Stimulated activated naive CD4-positive, alpha-beta T cell treated with Interleukin-2 at 50 U/mL for 16 hours (primary cell): ENCODE results near the gene NUTM1.

ENCODE experiments used
- DNase-seq: peaks from one replicate; lab custom pipeline; 2025; lab: John Stamatoyannopoulos, UW

NUTM1 gene

DNA sequence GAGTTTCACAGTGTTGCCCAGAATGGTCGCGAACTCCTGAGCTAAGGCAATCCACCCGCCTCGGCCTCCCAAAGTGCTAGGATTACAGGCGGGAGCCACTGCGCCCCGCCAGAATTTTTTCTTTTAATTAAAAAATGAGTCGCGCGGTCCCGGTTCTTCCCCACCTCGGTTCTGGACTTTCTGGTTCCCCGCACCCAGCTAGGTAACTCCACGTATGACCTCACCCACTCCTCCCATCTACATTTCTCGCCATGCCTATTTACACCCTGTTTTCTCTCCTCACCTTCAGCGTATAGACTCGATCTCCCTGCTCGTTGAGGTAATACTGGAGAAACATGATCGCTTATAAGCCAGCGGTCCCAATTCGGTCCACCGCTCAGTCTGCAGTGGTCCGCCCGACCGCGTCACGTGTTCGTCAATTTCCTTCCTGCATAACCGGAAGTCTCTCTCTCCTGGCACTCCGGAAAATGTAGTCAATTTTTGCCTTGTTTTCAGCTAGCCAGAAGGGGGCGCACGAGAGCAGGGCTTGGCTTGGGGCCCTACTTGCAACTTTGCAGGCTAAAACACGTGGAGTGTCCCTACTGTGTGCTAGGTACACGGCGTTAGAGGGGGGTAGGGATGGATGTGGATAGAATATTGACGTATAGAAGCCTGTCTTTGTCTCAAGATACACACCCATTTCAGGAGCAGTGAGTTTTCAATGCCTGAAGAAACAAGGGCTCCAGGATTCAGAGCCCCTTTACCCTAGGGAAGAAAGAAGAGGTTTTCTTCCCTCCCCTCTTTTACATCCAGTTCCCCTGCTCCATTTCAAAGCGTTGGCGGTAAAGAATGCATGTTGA lies at the start of gene NUTM1, which contains the start of gene NOP10:
NUTM1 (plus strand) TSS at position 579 of the 839 bp plus-strand sequence. CDS start 382 bp downstream, outside the sequence.
NOP10 (minus strand) TSS at position 400 of the 839 bp plus-strand sequence; CDS start at position 337, 63 bp downstream.
- DNase-seq: peak; percentile 92

GRCh38 chr15:34297059-34297458 lies 46.1 kb upstream of the NUTM1 start:
- DNase-seq: no peak

DNA sequence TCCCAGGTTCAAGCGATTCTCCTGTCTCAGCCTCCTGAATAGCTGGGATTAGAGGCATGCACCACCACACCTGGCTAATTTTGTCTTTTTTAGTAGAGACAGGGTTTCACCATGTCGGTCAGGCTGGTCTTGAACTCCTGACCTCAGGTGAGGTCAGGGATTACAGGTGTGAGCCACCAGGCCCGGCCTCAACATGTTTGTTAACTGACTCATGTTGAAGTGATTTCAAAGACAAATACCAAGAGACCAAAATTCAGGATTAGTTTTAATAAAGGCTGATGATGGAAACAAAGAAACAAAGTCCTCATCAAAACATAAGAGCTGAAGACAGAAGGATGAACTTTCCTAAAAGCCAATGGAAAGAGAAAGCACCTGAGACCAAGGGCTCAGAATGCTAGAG lies 42.1 kb upstream of the NUTM1 start:
- DNase-seq: no peak

DNA sequence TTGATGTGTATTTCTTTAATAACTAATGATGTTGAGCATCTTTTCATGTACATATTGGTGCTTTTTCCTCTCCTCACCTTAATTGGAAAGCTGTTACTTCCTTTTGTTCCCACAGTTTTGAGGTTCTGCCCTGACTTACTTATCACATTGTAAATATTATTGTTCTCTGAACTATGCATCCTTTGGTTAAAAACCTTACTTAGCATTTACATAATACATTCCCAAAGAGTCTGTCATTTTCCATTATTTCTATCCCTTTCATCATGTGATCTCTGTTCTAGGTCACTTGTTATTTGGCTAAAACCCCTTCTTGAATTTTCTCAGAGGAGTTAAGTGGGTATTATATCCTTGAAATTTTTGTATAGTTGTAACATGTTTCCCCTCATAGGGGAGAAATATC lies 38.5 kb upstream of the NUTM1 start:
- DNase-seq: no peak

GRCh38 chr15:34311563-34311962 lies 31.6 kb upstream of the NUTM1 start:
- no peak for DNase-seq

DNA sequence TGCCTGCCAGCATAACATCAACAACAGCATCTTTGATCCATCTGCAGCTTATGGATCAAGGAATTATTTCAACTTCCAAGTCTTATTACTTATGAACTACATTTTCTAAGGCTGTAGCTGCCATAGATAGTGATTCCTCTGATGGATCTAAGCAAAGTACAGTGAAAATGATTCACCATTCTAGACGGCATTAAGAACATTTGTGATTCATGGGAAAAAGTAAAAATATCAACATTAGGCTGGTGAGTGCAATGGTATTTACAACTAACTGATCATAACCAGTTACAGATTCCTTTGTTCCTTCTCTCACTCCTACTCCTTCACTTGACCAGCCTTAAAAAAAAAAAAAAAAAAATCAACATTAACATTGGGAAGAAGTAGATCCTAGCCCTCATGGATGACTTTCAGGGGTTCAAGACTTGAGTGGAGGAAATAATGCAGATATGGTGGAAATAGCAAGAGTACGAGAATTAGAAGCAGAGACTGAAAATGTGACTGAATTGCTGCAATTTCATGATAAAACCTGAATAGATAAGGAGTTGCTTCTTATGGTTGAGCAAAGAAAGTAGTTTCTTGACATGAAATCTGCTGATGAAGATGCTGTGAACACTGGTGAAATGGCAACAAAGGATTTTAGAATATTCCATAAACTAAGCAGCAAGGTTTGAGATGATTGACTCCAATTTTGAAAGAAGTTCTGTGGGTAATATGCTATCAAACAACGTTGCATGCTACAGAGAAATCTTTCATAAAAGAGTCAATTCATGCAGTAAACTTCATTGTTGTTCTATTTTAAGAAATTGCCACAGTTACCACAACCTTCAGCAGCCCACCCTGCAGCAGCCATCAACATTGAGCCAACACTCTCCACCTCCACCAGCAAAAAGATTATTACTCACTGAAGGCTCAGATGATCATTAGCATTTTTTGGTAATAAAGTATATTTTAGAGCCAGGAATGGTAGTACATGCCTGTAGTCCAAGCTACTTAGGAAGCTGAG lies 28.3 kb upstream of the NUTM1 start:
- DNase-seq: no peak

- DNase-seq: no peak
These were observed 24.6 kb upstream of the NUTM1 start for GRCh38 chr15:34318277-34319079.

GRCh38 chr15:34323217-34323616 lies 19.9 kb upstream of the NUTM1 start:
- no peak for DNase-seq

DNA sequence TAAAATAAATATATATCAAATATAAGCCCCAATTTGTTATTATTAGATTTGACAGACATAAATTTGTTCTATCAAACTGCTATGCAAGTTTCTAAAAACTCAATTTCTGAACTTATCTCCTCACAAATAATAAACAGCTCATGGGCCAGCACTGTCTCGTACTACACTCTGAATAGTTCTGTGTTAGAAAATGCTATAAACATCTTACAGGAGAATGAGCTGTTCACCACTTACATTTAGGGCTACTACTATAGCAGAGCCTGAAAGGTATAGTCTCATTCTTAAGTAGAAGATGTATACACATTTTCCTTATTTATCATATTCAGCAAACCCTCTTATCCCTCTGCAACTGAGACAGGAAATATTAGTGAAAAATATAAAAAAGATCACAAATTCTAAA lies 18.2 kb upstream of the NUTM1 start:
- DNase-seq: no peak

DNA sequence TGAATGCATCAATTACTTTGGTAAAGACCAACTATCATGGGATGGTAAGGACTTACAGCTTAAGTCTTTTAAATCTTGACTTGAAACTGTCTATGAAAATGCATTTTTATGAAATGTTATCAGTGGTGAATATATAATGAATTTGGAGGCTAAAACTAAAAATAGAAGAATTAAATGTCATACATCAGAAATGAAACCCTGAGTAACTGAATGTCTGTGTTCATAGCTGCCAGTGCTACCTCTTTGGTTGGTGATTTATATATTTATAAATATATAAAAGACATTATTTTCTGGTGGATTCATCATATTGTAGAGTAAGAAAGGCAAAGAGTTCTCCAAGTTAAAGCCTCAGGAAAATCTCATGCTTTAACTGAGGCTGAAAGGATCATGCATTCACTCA lies 17.7 kb upstream of the NUTM1 start:
- no peak for DNase-seq

- no peak for DNase-seq
These were observed 15.2 kb upstream of the NUTM1 start for GRCh38 chr15:34327906-34328305.

GRCh38 chr15:34329006-34329405 lies 14.1 kb upstream of the NUTM1 start:
- no peak for DNase-seq

DNA sequence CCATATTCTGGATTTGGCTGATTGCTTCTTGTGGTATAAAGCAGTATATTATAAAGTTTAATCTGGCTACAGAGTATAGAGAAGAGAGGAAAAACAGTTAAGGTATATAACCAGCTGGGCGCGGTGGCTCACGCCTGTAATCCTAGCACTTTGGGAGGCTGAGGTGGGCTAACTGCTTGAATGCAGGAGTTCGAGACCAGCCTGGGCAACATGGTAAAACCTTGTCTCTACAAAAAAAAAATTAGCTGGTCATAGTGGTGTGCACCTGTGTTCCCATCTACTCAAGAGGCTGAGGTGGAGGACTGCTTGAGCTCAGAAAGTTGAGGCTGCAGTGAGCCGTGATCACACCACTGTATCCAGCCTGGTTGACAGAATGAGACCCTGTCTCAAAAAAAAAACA lies 12.8 kb upstream of the NUTM1 start:
- no peak for DNase-seq

DNA sequence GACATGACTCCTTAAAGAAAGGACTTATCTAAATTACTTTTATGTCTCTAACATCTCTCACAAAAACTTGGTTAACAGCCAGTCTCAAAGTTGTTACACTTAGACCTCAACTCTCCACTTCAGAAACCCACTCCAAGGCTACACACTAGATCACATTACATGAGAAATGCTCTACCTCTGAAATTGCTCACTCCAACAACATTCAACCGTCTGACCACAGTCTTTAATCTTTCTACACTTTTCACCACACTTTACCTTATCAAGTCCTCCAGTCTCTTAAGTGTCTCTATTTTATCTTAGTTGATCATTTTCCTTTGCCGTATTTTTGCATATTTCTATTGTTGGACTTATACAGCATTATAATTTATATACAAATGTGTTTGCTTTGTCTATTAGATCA lies 11.3 kb upstream of the NUTM1 start:
- no peak for DNase-seq

DNA sequence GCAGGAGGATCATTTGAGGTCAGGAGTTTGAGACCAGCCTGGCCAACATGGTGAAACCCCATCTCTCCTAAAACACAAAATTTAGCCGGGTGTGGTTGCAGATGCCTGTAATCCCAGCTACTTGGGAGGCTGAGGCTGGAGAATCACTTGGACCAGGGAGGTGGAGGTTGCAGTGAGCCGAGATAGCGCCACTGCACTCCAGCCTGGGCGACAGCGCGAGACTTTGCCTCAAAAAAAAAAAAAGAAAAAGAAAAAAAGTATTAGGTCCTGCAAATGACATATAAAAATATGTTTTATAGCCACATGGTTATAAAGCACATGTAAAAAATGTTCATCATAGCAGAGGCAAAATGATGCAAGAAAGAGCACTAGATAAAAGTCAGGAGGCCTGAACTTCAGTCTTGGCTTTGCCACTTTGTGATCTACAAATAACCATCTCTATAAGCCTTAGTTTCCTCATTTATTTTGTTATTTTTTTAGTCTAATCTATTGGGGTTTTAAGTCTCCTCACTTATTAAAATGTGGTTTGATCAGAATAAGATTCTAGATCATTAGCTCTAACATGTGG lies 10.5 kb upstream of the NUTM1 start:
- no peak for DNase-seq

GRCh38 chr15:34334672-34335071 lies 8.4 kb upstream of the NUTM1 start:
- DNase-seq: no peak

DNA sequence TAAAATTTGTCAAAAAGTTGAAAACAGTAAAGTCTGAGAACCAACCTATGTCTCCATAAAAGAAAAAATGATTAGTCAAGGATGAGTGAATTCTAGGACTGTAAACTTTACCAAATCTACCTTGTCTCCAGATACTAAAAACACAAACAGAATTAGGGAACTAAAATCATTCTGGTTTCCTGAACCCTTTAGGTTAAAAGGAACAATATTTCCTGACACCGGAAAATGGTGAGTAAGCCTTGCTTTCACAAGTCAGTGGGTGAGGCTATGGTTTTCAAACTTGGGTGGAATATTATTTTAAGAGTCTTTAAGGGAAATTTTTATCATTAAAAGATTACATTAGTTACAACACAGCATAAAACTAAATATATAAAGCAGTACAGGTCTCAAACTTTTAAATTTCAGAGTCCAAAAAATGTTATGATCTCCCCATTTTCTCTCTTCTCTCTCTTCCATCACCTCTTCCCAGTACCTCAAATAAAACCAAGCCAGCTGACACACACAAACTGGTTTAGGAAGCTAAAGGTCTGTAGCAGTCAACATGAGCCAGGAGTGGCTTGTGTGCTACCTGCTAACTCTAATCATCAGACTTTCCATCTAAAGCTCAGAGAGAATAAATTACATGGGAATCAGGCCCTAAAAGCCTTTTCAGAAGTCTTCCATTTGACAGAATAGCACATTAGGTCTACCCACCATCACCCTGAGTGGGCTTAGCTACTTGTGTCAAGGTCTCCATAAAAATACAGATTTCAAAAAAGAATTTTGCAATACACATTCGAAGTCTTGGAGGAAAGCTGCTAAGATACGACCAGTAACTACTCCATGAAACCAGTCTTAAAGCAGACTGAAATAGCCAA lies 7.7 kb upstream of the NUTM1 start:
- no peak for DNase-seq

DNA sequence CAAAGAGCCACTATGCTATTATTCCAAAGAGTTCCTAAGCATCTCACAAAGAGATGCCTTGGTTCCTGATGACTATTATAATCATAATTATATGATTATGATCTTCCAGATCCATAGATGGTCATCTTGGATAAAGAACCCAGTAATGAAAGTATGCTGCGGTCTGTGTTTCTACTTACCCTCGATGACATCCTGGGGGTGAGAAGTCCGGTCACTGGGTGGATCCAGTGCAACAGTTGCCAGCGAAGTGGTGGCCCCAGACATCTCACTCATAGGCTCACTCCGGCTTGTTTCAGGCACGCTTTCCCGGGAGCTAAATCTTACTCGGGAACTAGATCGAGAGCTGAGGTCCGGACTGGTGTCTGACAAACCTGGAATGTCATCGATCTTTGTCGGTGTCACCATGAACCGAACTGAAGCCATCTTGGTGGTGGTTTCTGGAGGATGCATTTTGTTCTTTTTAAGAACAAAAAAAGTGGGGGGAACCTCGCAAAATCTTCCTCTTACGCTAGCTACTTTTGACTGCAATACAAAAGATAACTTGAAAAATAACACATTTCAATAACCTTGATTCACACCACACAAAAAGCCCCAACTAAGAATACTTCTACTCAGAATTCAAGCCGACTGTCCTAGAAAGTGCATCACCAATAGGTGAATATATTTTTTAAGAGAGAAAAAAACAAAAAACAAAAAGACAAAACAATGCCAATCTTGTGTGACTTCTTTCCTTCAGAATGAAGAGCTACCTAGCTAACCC lies 6.7 kb upstream of the NUTM1 start:
- no peak for DNase-seq

GRCh38 chr15:34336991-34337556 lies 6.0 kb upstream of the NUTM1 start:
- DNase-seq: peak; percentile 22
